NCI-H526 (cell line): ENCODE measurements around the gene TIMM17B.

ENCODE experiments used
- DNase-seq, 2 experiments: peaks; one replicate each; lab custom pipeline; 2025; lab: John Stamatoyannopoulos, UW

TIMM17B gene

DNA sequence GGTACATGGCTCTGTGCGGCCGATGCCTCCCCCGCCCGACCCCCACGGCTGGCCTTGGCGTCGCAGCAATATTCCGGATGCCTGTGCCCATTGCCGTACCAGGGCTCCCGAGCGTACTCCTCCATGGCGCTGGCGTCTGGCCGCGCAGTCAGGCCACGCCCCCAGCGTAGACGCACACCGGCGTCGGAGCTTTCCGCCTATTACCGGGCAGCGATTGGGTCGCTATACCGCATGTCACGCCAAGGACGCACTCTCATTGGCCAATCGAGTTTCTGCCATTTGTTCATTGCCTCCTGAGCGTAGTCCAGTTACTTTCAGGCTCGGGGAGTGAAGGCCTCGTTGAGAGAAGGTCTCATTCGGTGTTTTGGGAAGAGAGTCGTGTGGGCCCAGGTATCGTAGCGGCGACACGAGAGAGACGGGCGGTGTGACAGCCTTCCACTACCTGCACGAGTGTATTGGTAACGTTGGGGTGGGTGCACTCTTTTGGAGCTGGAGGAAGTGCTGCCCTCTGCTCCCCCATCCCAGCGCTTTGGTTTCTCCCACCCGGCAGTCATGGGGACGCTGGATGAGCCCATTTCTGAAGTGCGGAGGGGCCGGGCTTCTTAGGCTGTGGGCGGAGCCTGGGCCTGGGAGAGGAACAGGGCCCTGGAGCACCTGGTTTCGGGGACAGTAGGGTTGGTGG lies at the start of gene TIMM17B, which contains the start of gene PQBP1:
TSS of gene TIMM17B (minus strand) at position 144 of the 682 bp plus-strand sequence. CDS start at position 125, 19 bp downstream.
TSS of gene PQBP1 (plus strand) at position 306 of the 682 bp plus-strand sequence. CDS start 580 bp downstream, outside the sequence.
- DNase-seq = peak; percentile 95

DNA sequence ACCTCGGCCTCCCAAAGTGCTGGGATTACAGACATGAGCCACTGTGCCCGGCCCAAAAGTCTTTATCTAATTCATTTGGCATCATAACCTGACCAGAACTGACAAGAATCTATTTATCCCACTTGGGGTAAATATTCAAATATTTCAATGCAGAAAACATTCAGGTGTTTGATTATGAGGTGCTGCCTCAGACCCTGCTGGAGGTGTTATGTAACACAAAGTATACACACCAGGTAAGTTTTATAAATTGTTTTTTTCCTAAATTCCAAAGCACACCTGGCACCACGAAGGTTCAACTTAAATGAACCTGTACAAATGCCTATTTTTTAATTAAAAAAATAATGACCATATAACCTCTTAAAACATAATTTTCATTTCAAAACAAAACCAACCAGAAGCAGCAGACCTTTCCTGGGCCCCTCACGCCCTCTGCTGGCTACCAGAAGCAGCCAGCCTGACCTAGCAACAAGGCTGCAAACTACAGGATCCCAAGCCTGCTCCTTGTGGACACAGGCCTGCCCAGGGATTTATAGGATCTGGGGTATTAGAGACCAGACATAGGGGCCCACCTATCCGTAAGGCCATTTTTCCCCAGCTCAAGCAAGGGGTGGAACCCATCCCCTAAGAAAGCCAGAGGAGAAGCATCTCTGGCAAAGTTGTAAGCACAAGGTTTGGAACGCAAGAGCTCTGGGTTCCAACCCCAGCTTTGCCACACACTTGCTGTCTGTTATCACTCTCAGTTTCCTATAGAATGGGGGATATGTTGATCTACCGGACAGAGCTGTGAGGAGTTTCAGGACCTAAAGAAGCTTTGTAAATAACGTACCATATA lies 48.2 kb upstream of the TIMM17B start:
- DNase-seq = peak in 1 of 2 experiments; percentile 45

- DNase-seq = no peak
Measured at GRCh38 chrX:48942895-48943294, 45.3 kb upstream of the TIMM17B start.

GRCh38 chrX:48940404-48940955 lies 42.9 kb upstream of the TIMM17B start:
- DNase-seq = no peak

GRCh38 chrX:48939524-48940228 lies 42.1 kb upstream of the TIMM17B start:
- DNase-seq = no peak

DNA sequence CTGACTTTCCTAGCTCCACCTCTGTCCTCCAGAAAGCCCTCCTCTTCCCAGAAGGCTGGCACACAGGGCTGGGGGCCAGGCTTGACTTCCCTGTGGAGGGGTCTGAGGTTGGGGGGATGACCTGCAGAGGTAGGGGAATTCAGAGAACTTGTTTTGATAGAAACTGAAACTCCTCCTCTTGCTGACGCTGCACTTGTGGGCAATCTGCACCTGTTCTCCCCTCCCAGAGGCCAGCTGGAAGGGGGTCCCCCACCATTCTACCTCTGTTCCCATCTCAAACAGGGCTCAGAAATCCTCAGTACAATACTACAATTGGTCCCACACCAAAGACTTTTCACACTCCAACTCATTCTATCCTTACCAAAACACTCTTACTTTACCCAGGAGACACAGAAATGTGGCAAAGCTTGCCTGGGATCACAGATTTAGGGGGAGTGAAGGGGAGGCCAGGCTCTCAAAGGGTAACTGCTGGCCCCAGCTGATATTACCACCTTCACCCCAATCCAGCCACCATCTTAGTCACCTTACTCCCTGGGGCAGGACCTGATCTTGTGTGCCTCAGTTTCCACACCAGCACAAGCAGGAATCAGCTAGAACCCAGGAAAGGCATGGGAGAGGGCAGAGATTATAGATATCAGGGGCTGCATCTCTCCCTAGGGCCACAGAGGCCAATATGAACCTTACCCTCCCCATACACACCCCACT lies 41.3 kb upstream of the TIMM17B start:
- no peak for DNase-seq

DNA sequence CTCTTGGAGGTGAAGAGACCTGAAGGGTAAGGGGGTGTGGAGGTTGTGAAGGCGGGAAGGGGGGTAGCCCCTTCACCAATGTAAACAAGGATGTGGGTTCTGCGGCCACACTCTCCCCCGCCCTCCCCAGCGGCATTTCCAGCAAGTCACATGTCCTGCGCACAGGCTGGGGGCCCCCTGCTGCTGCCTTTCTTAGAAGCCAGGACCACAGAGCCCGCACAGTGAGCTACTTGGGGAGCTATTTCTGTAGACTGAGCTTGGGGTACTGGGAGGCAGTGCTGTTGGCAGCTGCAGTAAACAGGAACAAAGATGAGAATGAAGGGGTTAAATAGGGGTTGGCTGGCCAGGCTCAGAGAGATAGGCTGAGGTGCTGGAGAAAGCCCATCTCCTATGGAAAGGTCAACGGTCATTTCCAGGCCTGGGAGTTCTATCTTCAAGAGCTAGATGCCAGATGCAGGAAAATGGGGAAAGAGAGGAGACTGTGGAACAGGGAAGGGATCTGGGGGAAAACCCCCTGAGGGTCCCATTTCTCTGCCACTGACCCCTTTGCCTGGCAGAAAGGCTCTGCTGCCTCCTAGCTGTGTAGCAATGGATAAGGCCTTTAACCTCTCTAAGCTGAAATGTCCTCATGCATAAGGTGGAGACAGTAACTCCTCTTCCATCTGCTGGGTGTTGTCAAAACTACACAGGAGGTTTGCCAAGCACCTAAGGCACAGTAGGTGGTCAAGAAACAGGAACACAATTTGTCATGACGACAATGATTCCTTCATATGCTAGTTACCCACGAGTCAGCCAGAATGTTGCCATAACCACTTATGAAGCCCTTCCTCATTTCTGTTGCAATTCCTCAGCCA lies 39.7 kb upstream of the TIMM17B start:
- DNase-seq = no peak

- no peak for DNase-seq
Measured at GRCh38 chrX:48936429-48937053, 39.0 kb upstream of the TIMM17B start.

DNA sequence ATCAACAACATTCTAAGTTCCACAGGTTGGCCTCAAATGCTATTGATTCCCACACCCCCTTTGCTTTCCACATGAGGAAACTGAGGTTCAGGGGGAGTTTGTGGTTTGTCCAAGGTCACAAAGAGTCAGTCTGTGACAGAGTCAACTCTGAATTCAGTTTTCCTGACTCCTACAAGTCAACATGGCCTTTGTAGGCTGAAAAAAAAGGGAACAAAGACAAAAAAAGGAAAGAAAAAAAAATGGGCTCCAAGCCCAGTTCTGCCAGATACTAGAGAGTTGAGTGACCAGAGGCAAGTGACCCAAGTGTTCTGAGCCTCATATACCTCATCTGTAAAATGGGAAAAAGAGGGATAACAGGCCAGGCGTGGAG lies 37.7 kb upstream of the TIMM17B start:
- DNase-seq = no peak

- DNase-seq = no peak
Measured at GRCh38 chrX:48934581-48935300, 37.2 kb upstream of the TIMM17B start.

DNA sequence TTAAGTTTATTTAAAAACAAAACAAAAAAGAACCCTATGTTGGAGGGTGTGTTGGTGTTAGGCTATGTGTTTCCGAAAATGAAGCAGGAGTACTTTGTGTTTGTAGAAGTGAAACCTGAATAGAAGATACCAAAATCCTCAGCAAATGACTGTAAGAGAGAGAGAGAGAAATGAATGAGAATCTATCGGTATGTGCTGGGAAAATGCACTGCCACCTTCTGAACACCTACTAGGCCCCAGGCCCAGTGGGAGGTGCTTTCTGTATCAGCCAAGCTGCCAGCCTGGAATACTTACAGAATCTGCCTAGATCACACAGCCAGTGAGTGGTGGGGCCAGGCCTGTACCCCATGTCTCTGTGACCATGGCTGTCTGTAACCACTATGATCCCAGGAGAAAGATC lies 36.2 kb upstream of the TIMM17B start:
- DNase-seq = no peak

DNA sequence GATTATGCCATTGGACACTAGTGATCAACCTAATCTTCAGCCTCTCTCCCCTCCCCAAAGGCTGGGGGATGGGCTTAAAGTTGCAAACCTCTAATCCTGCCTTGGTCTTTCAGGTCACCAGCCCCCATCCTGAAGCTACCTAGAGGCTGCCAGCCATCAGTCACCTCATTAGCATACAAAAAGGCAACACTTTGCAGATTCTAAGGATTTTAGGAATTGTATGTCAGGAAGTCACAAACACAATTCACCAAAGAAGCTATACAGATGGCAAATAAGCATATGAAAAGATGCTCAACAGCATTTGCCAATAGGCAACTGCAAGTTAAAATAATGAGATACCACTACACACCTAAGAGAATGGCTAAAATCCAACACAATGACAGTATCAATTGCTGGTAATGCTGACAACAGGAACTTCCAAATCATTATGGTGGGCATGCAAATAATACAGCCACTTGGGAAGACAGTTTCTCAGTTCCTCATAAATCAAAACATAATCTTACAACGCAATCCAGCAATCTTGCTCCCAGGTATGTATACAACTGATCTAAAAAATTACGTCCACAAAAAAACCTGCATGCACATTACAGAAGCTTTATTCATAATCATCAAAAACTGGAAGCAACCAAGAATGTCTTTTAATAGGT lies 30.3 kb upstream of the TIMM17B start:
- DNase-seq = no peak

DNA sequence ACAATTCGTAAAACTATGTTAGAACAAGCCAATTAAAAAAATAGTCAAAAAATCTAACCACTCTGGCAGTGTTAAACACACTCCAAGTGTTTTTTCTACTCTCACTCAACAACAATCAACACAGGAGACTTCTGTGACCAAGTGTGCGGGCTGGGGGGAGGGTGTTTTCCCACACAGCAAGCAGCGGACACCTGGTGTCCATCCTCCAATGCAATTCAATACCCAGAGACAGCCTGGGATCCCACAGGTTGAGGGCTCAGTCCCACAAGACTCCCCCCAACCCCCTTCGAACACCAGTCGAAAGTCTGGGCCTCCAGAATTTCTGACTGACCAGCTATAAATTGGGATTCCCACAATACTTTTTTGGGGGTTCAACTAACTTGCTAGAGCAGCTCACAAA lies 29.6 kb upstream of the TIMM17B start:
- DNase-seq = no peak

GRCh38 chrX:48924270-48924669 lies 26.7 kb upstream of the TIMM17B start:
- DNase-seq = no peak

DNA sequence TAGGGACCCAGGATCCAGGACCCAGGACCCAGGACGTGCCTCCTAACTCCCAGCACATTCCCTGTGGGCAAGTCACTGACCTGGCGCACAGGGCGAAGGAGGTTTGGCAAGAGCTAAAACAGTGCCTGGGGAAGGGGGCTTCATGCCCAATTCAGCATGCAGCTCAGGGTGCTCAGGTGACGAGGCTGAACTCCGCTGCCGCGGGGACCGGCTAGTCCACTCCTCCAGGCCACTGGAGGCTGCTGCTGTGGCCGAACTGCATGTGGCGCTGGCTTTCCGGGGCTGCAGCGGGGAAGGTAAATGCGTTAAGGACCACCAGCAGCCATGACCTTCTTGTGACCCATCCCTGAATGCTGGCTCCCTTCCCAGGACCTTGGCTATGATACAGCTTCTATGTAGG lies 26.2 kb upstream of the TIMM17B start:
- no peak for DNase-seq

DNA sequence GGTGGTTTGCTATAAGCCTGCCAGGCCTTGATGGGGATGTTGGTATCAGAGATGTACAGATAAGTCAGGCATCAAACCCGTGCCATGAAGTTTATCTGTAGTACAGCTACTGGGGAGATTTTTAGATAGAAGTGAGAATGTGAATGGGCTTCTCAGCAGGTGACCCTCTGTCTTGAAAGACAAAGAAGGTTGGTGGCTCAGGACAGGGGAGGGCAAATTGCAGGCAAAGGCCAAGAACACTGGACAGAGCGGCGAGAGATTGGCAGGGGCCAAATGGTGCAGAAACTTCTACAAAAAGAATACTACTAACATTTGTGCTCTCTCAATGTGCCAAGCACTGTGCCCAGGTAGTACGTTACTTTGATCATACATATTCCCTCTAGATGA lies 23.1 kb upstream of the TIMM17B start:
- DNase-seq = no peak

GRCh38 chrX:48919947-48920717 lies 22.6 kb upstream of the TIMM17B start:
- no peak for DNase-seq

GRCh38 chrX:48919360-48919841 lies 21.8 kb upstream of the TIMM17B start:
- DNase-seq = peak in 1 of 2 experiments; percentile 47
